Endometrium (tissue), 2 donors: ENCODE measurements around the gene MEIS3.
"Not testable (repeated sequence)": the region's sequence is repeated elsewhere in the genome, so short reads cannot be mapped to it uniquely, and the experiment has no call there.

Experiments
- FAIRE-seq: peaks from 2 replicates; lab custom pipeline; 2012; peaks lifted over from hg19 to GRCh38; lab: Jason Lieb, UNC
- donor health status: control.
- donor health status: control.

Gene MEIS3

DNA sequence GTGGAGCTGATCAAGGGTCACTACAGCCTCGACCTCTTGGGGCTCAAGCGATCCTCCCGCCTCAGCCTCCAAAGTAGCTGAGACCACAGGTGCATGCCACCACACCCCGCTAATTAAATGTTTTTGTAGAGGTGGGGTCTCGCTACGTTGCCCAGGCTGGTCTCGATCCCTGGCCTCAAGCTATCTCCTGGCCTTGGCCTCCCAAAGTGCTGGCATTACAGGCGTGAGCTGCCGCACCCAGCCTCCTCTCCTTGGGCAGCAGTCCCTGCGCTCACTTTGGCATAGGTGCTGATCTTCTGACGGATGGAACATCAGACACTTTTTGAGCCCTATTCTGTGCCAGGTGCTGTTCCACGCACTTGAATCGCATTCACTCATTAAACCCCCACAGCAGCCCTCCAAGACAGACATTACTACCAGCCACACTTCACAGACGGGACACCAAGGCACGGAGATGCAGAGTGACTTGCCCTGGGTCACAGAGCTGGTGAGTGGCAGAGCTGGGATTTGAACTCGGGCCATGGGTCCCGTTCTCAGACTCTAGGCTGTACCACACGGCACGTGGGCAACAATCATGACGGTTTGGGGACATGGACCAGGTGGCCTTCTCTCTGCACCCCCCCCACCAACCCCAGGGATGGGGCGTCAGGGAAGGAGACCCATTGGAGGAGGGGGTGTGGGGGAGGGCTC, 3.2 kb downstream of the MEIS3 start:
- no peak for FAIRE-seq

GRCh38 chr19:47414469-47414868, 4.9 kb downstream of the MEIS3 start:
- no peak for FAIRE-seq

GRCh38 chr19:47413941-47414340, 5.4 kb downstream of the MEIS3 start:
- FAIRE-seq = no peak

- FAIRE-seq = not testable (repeated sequence)
These were observed 7.6 kb downstream of the MEIS3 start for GRCh38 chr19:47411696-47412095.

- no peak for FAIRE-seq
These were observed 8.2 kb downstream of the MEIS3 start for GRCh38 chr19:47411101-47411500.

DNA sequence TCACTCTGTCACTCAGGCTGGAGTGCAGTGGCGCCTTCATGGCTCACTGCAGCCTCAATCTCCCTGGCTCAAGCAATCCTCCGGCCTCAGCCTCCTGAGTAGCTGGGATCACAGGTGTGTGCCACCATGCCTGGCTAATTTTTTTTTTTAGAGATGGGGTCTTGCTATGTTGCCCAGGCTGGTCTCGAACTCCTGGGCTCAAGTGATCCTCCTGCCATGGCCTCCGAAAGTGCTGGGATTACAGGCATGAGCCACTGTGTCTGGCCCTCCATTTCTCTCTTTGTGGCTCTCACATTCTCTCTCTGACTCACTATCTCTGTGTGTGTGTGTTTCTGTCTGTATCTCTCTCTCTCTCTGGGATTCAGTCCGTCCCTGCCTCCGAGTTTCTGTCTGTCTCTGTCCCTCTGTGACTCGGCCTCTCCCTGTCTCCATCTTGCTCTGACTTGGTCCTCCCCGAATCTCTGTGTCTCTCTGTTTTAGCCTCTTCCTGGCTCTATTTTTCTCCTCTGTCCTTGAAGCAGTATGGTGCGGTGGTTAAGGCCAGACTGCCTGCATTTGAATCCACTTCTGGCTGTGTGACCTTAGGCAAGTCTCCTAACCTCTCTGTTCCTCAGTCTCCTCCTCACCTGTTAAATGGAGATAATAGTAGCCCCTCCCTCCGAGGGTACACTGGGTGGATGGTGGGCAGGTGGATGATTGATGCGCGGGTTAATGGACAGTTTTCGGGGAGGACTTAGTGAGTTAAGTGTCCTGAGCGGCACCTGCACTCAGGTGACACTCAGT, 11.0 kb downstream of the MEIS3 start:
- FAIRE-seq = no peak

- no peak for FAIRE-seq
These were observed 11.9 kb downstream of the MEIS3 start for GRCh38 chr19:47407417-47407774.

DNA sequence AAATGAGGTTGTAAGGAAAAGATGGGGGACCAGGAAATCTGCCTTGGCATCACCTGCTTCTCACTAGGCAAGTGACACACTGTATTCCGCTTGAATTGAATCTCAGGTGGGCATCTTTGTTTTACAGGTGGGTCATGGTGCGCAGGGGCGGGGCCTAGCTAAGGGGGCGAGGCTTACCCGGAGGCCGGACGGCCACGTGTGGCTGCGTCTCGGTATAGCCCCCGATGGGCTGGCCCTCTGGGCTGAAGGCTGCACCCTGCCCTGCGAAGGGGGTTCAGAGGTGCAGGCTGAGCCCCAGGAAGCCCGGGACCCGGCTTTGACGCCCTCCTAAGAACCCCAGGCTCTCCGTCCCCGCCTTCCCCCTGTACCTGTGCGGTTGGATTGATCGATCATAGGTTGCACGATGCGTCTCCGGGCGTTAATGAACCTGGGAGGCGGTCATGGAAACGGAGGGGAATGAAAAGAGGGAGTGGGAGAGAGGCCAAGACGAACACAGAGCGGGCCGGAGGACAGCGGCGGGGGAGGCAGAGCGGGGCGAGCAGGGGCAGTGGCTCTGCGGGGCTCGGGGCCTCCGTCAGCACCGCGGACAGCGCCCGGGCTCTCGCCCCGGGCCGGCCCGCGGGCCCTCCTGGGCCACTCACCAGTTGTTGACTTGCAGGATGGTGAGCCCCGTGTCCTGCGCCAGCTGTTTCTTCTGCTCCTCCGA, 12.5 kb downstream of the MEIS3 start:
- no peak for FAIRE-seq

- FAIRE-seq = no peak
These were observed 13.4 kb downstream of the MEIS3 start for GRCh38 chr19:47405854-47406417.

DNA sequence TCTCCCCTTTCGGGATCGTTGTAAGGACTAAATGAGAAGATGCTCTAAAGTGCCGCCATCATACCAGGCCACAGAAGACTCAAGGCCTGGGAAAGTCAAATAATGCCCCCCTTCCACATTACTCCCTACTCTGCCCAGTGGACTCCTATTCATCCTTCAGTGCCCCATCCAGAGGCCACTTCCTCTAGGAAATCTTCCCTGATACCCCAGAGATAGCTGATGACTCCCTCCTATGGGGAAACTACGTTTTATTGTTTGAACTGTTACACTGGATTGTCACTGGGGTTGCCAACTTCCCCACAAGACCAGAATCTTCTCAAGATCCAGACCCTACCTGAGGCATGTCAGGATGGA, 14.2 kb downstream of the MEIS3 start:
- no peak for FAIRE-seq

- no peak for FAIRE-seq
These were observed 14.8 kb downstream of the MEIS3 start for GRCh38 chr19:47404334-47405196.

GRCh38 chr19:47402504-47402903, 16.8 kb downstream of the MEIS3 start:
- FAIRE-seq = no peak

- no peak for FAIRE-seq
These were observed 20.4 kb downstream of the MEIS3 start for GRCh38 chr19:47398707-47399597.

- no peak for FAIRE-seq
These were observed 27.7 kb downstream of the MEIS3 start for GRCh38 chr19:47391510-47392223.

- FAIRE-seq = no peak
These were observed 28.5 kb downstream of the MEIS3 start for GRCh38 chr19:47390533-47391488.

DNA sequence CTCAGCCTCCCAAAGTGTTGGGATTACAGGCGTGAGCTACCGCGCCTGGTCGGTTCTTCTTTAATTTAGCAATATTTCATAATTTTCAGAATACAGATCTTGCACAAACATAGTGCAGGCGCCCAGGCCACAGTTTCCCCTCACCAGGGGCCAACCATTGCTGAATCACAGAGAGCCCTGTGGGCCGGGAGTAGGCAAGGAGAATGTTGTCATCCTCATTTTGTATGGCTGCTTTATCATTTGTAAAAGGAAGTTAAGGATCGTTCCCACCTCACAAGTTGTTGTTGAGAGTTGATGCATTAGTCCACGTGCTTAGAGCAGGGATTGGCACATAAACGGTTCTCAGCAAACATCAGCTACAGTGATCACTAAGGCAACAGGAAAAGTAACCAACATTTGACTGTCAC, 30.2 kb downstream of the MEIS3 start:
- no peak for FAIRE-seq

GRCh38 chr19:47388721-47389120, 30.6 kb downstream of the MEIS3 start:
- not testable (repeated sequence) for FAIRE-seq

GRCh38 chr19:47387623-47388022, 31.7 kb downstream of the MEIS3 start:
- not testable (repeated sequence) for FAIRE-seq

- FAIRE-seq = not testable (repeated sequence)
These were observed 32.7 kb downstream of the MEIS3 start for GRCh38 chr19:47386582-47386981.
